IMR-90 (cell line): Measurements from ENCODE around the gene LRCH4. TPM values are rescaled to one million over a fixed set of nuclear protein-coding genes. Genes with fewer than 3 reads are reported as not detected.

Experiments used
- ATAC-seq: fragments of 200-7000 bp; cut with Tn5 transposase; 2 replicates; pipeline ENCODE4 v1.9.1; 2020; ENCODE audit warnings: low read depth, mild to moderate bottlenecking, moderate library complexity
- BruUV-seq: library from RNA; stranded (reverse); fragments of 400-500 nt; replicated peaks from 2 replicates; lab custom pipeline; 2021; lab: Mats Ljungman, UMichigan
- CTCF ChIA-PET: fragments of 300-600 bp; formaldehyde crosslinking; extraction: SDS; loops from one replicate; lab custom pipeline; 2021; ENCODE audit warnings: antibody characterized with exemption; lab: Yijun Ruan, JAX
- POLR2A ChIA-PET: fragments of 300-600 bp; sonication (Branson Sonifier 250); formaldehyde crosslinking; loops from one replicate; lab custom pipeline; 2022; ENCODE audit warnings: antibody characterized with exemption; ENCODE audit not compliant: unreplicated experiment; lab: Charles Lee
- DNase-seq: peaks from one replicate; pipeline ENCODE4 v3.0.0; 2013
- H2AFZ ChIP-seq: replicated peaks from 2 replicates; pipeline ENCODE3; 2013; ENCODE audit warnings: low read length, mild to moderate bottlenecking; ENCODE audit not compliant: poor library complexity
- H2AK5ac ChIP-seq: 2 replicates; pipeline ENCODE4 v1.6.1; 2013; ENCODE audit warnings: low read depth, low read length, inconsistent platforms
- H2AK9ac ChIP-seq: replicated peaks from 2 replicates; pipeline ENCODE3; 2013; ENCODE audit warnings: mild to moderate bottlenecking, low read depth, low read length, moderate library complexity; ENCODE audit not compliant: poor library complexity
- H2BK120ac ChIP-seq: 2 replicates; pipeline ENCODE4 v1.6.1; 2013; ENCODE audit warnings: low read depth, low read length, inconsistent platforms
- H2BK15ac ChIP-seq: 3 replicates; pipeline ENCODE4 v1.6.1; 2013; ENCODE audit warnings: low read depth, low read length, inconsistent platforms
- H2BK20ac ChIP-seq: 2 replicates; pipeline ENCODE4 v1.6.1; 2013; ENCODE audit warnings: low read depth, mild to moderate bottlenecking, inconsistent platforms, low read length, moderate library complexity
- H2BK5ac ChIP-seq: 2 replicates; pipeline ENCODE4 v1.6.1; 2013; ENCODE audit warnings: mild to moderate bottlenecking, low read depth, low read length, inconsistent platforms; ENCODE audit not compliant: poor library complexity, severe bottlenecking
- H3K14ac ChIP-seq: replicated peaks from 2 replicates; pipeline ENCODE4 v1.6.1; 2013; ENCODE audit warnings: low read depth, low read length, inconsistent platforms
- H3K18ac ChIP-seq: 2 replicates; pipeline ENCODE4 v1.6.1; 2013; ENCODE audit warnings: low read depth, low read length, control low read depth
- H3K23ac ChIP-seq: 2 replicates; pipeline ENCODE4 v1.6.1; 2013; ENCODE audit warnings: low read depth, low read length, inconsistent platforms
- H3K27ac ChIP-seq: 2 replicates; pipeline ENCODE4 v1.5.1; 2013; ENCODE audit warnings: mild to moderate bottlenecking, control low read depth, low read length; ENCODE audit not compliant: insufficient read depth
- H3K27me3 ChIP-seq: 2 replicates; pipeline ENCODE4 v1.6.1; 2013; ENCODE audit warnings: low read length; ENCODE audit not compliant: control insufficient read depth, insufficient read depth
- H3K36me3 ChIP-seq: 2 replicates; pipeline ENCODE4 v1.6.1; 2013; ENCODE audit warnings: low read length, mixed read lengths; ENCODE audit not compliant: control insufficient read depth, insufficient read depth
- H3K4ac ChIP-seq: 2 replicates; pipeline ENCODE4 v1.6.1; 2013; ENCODE audit warnings: low read depth, low read length, inconsistent platforms
- H3K4me1 ChIP-seq: 2 replicates; pipeline ENCODE4 v1.6.1; 2013; ENCODE audit warnings: low read length, mixed read lengths; ENCODE audit not compliant: control insufficient read depth, insufficient read depth
- H3K4me2 ChIP-seq: 2 replicates; pipeline ENCODE4 v1.6.1; 2013; ENCODE audit warnings: low read depth, mild to moderate bottlenecking, control low read depth, low read length, moderate library complexity
- H3K4me3 ChIP-seq: 2 replicates; pipeline ENCODE4 v1.5.1; 2013; ENCODE audit warnings: low read depth, mild to moderate bottlenecking, control low read depth, low read length, moderate library complexity; ENCODE audit not compliant: insufficient read depth
- H3K56ac ChIP-seq: 2 replicates; pipeline ENCODE4 v1.6.1; 2013; ENCODE audit warnings: low read length, inconsistent platforms; ENCODE audit not compliant: insufficient read depth; ENCODE audit errors: extremely low read depth
- H3K79me1 ChIP-seq, 2 experiments: 2 replicates each; pipeline ENCODE4 v1.6.1; 2013; ENCODE audit warnings: low read length in 2 of 2, inconsistent platforms in 1 of 2, low read depth in 1 of 2
- H3K9ac ChIP-seq: 2 replicates; pipeline ENCODE4 v1.6.1; 2013; ENCODE audit warnings: low read depth, low read length, control low read depth
- H3K9me1 ChIP-seq: 2 replicates; pipeline ENCODE4 v1.6.1; 2013; ENCODE audit warnings: low read length, inconsistent platforms; ENCODE audit not compliant: insufficient read depth
- H3K9me3 ChIP-seq: 2 replicates; pipeline ENCODE4 v1.6.1; 2013; ENCODE audit warnings: low read length; ENCODE audit not compliant: control insufficient read depth, insufficient read depth
- H4K20me1 ChIP-seq: 2 replicates; pipeline ENCODE4 v1.6.1; 2013; ENCODE audit warnings: low read length, inconsistent platforms; ENCODE audit not compliant: insufficient read depth
- H4K5ac ChIP-seq: 2 replicates; pipeline ENCODE4 v1.6.1; 2013; ENCODE audit warnings: mild to moderate bottlenecking, low read depth, low read length, control low read depth
- H4K8ac ChIP-seq, 2 experiments: 2 replicates each; pipeline ENCODE4 v1.6.1; 2013; ENCODE audit warnings: low read depth in 2 of 2, low read length in 2 of 2, control low read depth in 1 of 2, inconsistent platforms in 1 of 2
- H4K91ac ChIP-seq: 2 replicates; pipeline ENCODE4 v1.6.1; 2013; ENCODE audit warnings: low read depth, low read length, inconsistent platforms; ENCODE audit not compliant: insufficient read depth
- BHLHE40 ChIP-seq: fragments of 150-350 bp; IDR thresholded peaks from 2 replicates; pipeline ENCODE4 v1.6.1; 2016; ENCODE audit warnings: mild to moderate bottlenecking, low read depth, low read length
- CEBPB ChIP-seq: IDR thresholded peaks from 2 replicates; pipeline ENCODE4 v1.6.1; 2012; ENCODE audit warnings: low read depth, low read length, improper control_type of control experiment
- CHD1 ChIP-seq: IDR thresholded peaks from 2 replicates; pipeline ENCODE4 v1.6.1; 2012; ENCODE audit warnings: low read depth, low read length, improper control_type of control experiment
- FOS ChIP-seq: fragments of 150-350 bp; IDR thresholded peaks from 2 replicates; pipeline ENCODE4 v1.6.1; 2016; ENCODE audit warnings: low read depth, low read length
- MAFK ChIP-seq: IDR thresholded peaks from 2 replicates; pipeline ENCODE4 v1.6.1; 2012; ENCODE audit warnings: low read depth, low read length, improper control_type of control experiment
- MAZ ChIP-seq: IDR thresholded peaks from 2 replicates; pipeline ENCODE4 v1.6.1; 2012; ENCODE audit warnings: low read depth, mild to moderate bottlenecking, low read length, improper control_type of control experiment, moderate library complexity, borderline replicate concordance
- MXI1 ChIP-seq: IDR thresholded peaks from 2 replicates; pipeline ENCODE4 v1.6.1; 2012; ENCODE audit warnings: low read depth, mild to moderate bottlenecking, low read length, moderate library complexity, borderline replicate concordance
- NFE2L2 ChIP-seq: fragments of 150-350 bp; IDR thresholded peaks from 2 replicates; pipeline ENCODE4 v1.6.1; 2016; ENCODE audit warnings: low read depth, mild to moderate bottlenecking, low read length
- POLR2A ChIP-seq: IDR thresholded peaks from 2 replicates; pipeline ENCODE4 v1.6.1; 2012; ENCODE audit warnings: mild to moderate bottlenecking, low read depth, low read length
- RAD21 ChIP-seq: IDR thresholded peaks from 2 replicates; pipeline ENCODE4 v1.6.1; 2012; ENCODE audit warnings: low read length, improper control_type of control experiment
- RCOR1 ChIP-seq: IDR thresholded peaks from 2 replicates; pipeline ENCODE4 v1.6.1; 2012; ENCODE audit warnings: mild to moderate bottlenecking, low read length, improper control_type of control experiment; ENCODE audit not compliant: insufficient replicate concordance
- RFX5 ChIP-seq: IDR thresholded peaks from 2 replicates; pipeline ENCODE4 v1.8.0; 2012; ENCODE audit warnings: low read depth, mild to moderate bottlenecking, low read length, moderate library complexity
- SMC3 ChIP-seq: fragments of 150-350 bp; IDR thresholded peaks from 2 replicates; pipeline ENCODE4 v1.6.1; 2016; ENCODE audit warnings: low read depth, mild to moderate bottlenecking, antibody characterized with exemption, low read length, moderate library complexity
- WGBS, 2 experiments: methylation state at CpG; one replicate each; pipeline versions ENCODE4 v1.1.5 to v1.1.7; 2013; ENCODE audit warnings: missing lambda C conversion rate in 2 of 2; ENCODE audit not compliant: insufficient read length in 1 of 2; ENCODE audit errors: extremely low coverage in 2 of 2; 5-methylcytosine and 5-hydroxymethylcytosine counted together
- dilution Hi-C: fragments of 300-500 bp; cut with HindIII; formaldehyde crosslinking; loops from one replicate; pipeline ENCODE4 v1.14.3; 2018; ENCODE audit warnings: low sequenced_read_pairs; ENCODE audit not compliant: unreplicated experiment
- in situ Hi-C: fragments of 300-500 bp; cut with MboI; formaldehyde crosslinking; loops from 3 replicates; pipeline ENCODE4 v1.14.3; 2019; ENCODE audit warnings: low sequenced_read_pairs, inconsistent platforms, mixed read lengths
- intact Hi-C: fragments of 100-400 bp; cut with micrococcal nuclease; formaldehyde crosslinking; loops from 2 replicates; pipeline ENCODE4 v1.10.0; 2022
- polyA plus RNA-seq, 3 experiments: library from polyadenylated mRNA; depleted of rRNA; stranded (reverse); fragments of >200 nt; gene quantifications; 2 replicates each; pipeline ENCODE4 v1.2.3, GENCODE V29; 2012; ENCODE audit warnings: low replicate concordance in 1 of 3
- total RNA-seq: library from RNA; depleted of rRNA; stranded (reverse); fragments of >200 nt; gene quantifications from 2 replicates; pipeline ENCODE4 v1.2.3, GENCODE V29; 2012
- TF ChIP-seq, protein P1 (sequence below): fragments of 150-350 bp; IDR thresholded peaks from 2 replicates; pipeline ENCODE4 v1.6.1; 2016; ENCODE audit warnings: low read depth, mild to moderate bottlenecking, low read length, moderate library complexity, borderline replicate concordance
- TF ChIP-seq, protein P2 (sequence below): fragments of 150-350 bp; IDR thresholded peaks from 2 replicates; pipeline ENCODE4 v1.6.1; 2017; ENCODE audit warnings: mild to moderate bottlenecking, antibody characterized with exemption, low read length, low read depth

The LRCH4 gene
- total and polyA plus RNA-seq, 2 of the 4 experiments (the other 2 are of a cell fraction): 5.0 to 41.3 TPM

DNA sequence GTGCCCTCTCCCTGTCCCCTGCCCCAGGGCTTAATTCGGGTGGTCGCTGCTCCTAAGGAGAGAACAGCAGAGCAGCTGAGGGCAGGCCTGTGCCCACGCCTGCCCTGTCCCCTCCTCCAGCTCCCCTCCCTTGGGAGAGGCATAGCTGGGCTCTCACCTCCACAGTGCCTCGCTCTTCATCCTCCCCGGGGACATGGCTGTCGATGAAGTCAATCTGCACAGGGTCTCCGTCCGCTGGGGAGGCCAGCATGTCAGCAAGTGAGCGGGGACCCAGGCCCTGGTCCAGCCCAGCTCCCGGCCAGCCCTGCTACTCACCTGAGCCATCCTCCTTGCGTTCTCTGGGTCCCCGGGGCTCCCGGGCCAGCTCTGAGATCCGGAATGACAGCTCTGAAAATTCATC, 8.4 kb downstream of the LRCH4 start (continued):
- TF ChIP-seq, protein P1, sequence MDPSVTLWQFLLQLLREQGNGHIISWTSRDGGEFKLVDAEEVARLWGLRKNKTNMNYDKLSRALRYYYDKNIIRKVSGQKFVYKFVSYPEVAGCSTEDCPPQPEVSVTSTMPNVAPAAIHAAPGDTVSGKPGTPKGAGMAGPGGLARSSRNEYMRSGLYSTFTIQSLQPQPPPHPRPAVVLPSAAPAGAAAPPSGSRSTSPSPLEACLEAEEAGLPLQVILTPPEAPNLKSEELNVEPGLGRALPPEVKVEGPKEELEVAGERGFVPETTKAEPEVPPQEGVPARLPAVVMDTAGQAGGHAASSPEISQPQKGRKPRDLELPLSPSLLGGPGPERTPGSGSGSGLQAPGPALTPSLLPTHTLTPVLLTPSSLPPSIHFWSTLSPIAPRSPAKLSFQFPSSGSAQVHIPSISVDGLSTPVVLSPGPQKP: no peak
- no peak for TF ChIP-seq MAFK
- no peak for TF ChIP-seq MAZ

DNA sequence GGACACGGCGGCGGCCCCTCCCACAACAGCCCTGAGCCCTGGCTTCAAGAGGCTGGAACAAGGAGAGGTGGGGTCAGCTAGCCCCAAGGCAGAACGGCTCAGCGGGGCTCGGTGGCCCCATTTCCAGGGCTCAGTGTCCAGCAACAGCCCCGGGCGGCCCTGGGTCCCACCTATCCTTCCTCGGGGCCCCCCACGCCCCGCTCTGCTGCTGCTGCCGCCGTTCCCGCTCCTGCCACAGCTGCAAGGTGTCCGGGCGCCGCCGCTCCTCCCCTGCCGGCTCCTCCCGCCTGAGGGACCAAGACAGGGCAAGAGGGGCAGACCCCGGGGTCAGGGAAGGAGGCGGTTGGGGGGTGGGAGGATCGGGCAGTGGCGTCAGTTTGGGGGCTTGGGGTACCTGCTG, 8.8 kb downstream of the LRCH4 start:
- no peak overlapping the region for H2AK5ac ChIP-seq
- peaks cover 11 to 35% of the 10 kb centered on the region in 2 experiments for H3K79me1 ChIP-seq
- CTCF ChIA-PET: no interaction called here
- TF ChIP-seq POLR2A (no peak), RAD21 (no peak), SMC3 (no peak), RFX5 (no peak), BHLHE40 (no peak), FOS (no peak), CEBPB (no peak), MXI1 (no peak), RCOR1 (no peak), CHD1 (no peak), NFE2L2 (no peak), MAZ (no peak)
- TF ChIP-seq, protein P1: no peak
- TF ChIP-seq, protein P2, sequence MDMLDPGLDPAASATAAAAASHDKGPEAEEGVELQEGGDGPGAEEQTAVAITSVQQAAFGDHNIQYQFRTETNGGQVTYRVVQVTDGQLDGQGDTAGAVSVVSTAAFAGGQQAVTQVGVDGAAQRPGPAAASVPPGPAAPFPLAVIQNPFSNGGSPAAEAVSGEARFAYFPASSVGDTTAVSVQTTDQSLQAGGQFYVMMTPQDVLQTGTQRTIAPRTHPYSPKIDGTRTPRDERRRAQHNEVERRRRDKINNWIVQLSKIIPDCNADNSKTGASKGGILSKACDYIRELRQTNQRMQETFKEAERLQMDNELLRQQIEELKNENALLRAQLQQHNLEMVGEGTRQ: no peak

More for the DNA sequence above, 8.8 kb downstream of the LRCH4 start:
- Histone ChIP-seq H3K4ac (no peak overlapping the region), H3K18ac (no peak overlapping the region), H3K27ac (no peak overlapping the region), H2BK5ac (no peak overlapping the region), H3K4me3 (no peak overlapping the region), H3K4me1 (no peaks in the 10 kb centered on the region), H3K23ac (no peak overlapping the region), H3K4me2 (no peak overlapping the region), H2BK15ac (no peak overlapping the region), H3K56ac (no peak overlapping the region), H3K9me1 (peaks cover 5% of the 10 kb centered on the region), H4K20me1 (peaks cover 13% of the 10 kb centered on the region; the same call in 1 of the 2 replicates), H4K91ac (no peak overlapping the region), H3K36me3 (peaks cover 72% of the 10 kb centered on the region), H3K27me3 (no peaks in the 10 kb centered on the region), H2BK20ac (no peak overlapping the region), H4K5ac (no peak overlapping the region), H3K9ac (no peak overlapping the region), H3K14ac (no peak overlapping the region), H2AFZ (no peak overlapping the region), H2BK120ac (no peak overlapping the region), H4K8ac (no peak overlapping the region), H2AK9ac (no peak overlapping the region), H3K9me3 (no peaks in the 10 kb centered on the region)
- POLR2A ChIA-PET: no interaction called here
- dilution Hi-C loops (no loop called here), intact Hi-C loops (no loop called here), in situ Hi-C loops (loop anchor here (25.0 kb wide), 1 partner anchor 285 kb away; the partner anchor contains the start of genes SLC12A9 and TRIP6)
- no TSS peak for BruUV-seq
- WGBS, 2 experiments: 80% methylated on average over 2 of the region's 24 CpGs; no CpG with 5 or more reads in 1 of the 2 experiments
- ATAC-seq: no peak
- DNase-seq: no peak
